SK-N-SH treated with all-trans-retinoic acid at 6 μM for 48 hours (cell line): ENCODE results near the gene GPR151.

Experiments
- ARNTL ChIP-seq: fragments of 450-650 bp; formaldehyde crosslinking; IDR thresholded peaks from 2 replicates; pipeline ENCODE4 v1.5.0; 2020; ENCODE audit warnings: low read depth, mild to moderate bottlenecking, moderate library complexity, borderline replicate concordance
- PATZ1 ChIP-seq: fragments of 250-450 bp; sonication (Bioruptor Pico); IDR thresholded peaks from 2 replicates; pipeline ENCODE4 v1.8.0; 2020; ENCODE audit warnings: mild to moderate bottlenecking, moderate library complexity, borderline replicate concordance
- TCF4 ChIP-seq: fragments of 250-450 bp; sonication (Bioruptor Pico); IDR thresholded peaks from 2 replicates; pipeline ENCODE4 v1.8.0; 2021; ENCODE audit warnings: mild to moderate bottlenecking, moderate library complexity, borderline replicate concordance

DNA sequence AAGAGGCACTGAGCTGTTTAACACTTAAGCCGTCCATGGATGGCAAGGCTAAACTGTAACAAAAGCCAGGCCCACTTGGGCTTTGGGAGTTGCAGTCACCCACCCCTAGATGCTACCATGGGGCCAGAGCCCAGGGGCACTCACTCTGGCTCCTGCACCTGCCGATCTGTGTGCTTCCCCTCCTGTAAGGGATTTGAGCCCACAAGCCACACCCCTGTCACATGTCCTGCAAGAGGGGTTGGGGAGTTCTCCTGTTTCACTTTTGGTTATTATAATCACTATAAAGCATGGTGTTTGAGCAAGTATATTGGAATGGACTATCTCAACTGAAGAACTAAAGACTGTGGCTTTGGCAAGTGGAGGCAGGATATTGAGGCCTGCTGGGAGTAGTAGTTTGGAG, 14.0 kb upstream of the GPR151 start:
- no peak for TF ChIP-seq ARNTL (CRISPR knock-in tag)
- TF ChIP-seq PATZ1 = no peak
- no peak for TF ChIP-seq TCF4 (CRISPR knock-in tag)
